Left ventricle myocardium inferior (tissue), 1 donor: ENCODE measurements around the gene RFK. TPM values are rescaled to one million over a fixed set of nuclear protein-coding genes. Genes with fewer than 3 reads are reported as not detected.
"Not testable (repeated sequence)": the region's sequence is repeated elsewhere in the genome, so short reads cannot be mapped to it uniquely, and the experiment has no call there.

Experiments used
- DNase-seq: peaks from one replicate; pipeline ENCODE4 v3.0.0-alpha.2; 2020
- H3K27ac ChIP-seq: fragments of 200-600 bp; replicated peaks from 2 replicates; pipeline ENCODE4 v1.8.0; 2021
- H3K27me3 ChIP-seq: fragments of 200-600 bp; 2 replicates; pipeline ENCODE4 v1.8.0; 2021; ENCODE audit warnings: low read depth
- H3K36me3 ChIP-seq: fragments of 200-600 bp; 2 replicates; pipeline ENCODE4 v1.8.0; 2021
- H3K4me1 ChIP-seq: fragments of 200-600 bp; 2 replicates; pipeline ENCODE4 v1.8.0; 2021
- H3K4me3 ChIP-seq: fragments of 200-600 bp; 2 replicates; pipeline ENCODE4 v1.8.0; 2021; ENCODE audit warnings: mild to moderate bottlenecking, moderate library complexity
- H3K9me3 ChIP-seq: fragments of 200-600 bp; replicated peaks from 2 replicates; pipeline ENCODE4 v1.8.0; 2021
- CTCF ChIP-seq: fragments of 200-600 bp; IDR thresholded peaks from 2 replicates; pipeline ENCODE4 v1.8.0; 2021; ENCODE audit warnings: antibody characterized with exemption, mild to moderate bottlenecking, borderline replicate concordance
- intact Hi-C: fragments of 100-400 bp; cut with micrococcal nuclease; formaldehyde crosslinking; loops from one replicate; pipeline ENCODE4 v1.11.0; 2022
- long read RNA-seq: library from polyadenylated mRNA; unstranded; transcript quantifications from one replicate; pipeline ENCODE4 v2.0.0, GENCODE V29; 2021
- total RNA-seq: library from RNA; stranded (reverse); fragmentation: NEBNext Ultra II Directional; extraction: Animal tissue kit (Norgen Biotek cat#: 25700); gene quantifications from one replicate; pipeline ENCODE4 v1.2.1, GENCODE V29; 2021
- donor health status: DM: no; HTN: yes; CAD: no; lungs with severe emphysema.

The RFK gene
- 24.0 TPM for total RNA-seq
- long read RNA-seq, transcript RFK-201 (4 exons, 2,684 nt) = major isoform, 104 of 107 reads
- long read RNA-seq, partial matches to known transcripts = 1 of 107 reads
- long read RNA-seq, other reads (novel, unspliced or antisense) = 2 of 107 reads

GRCh38 chr9:76394195-76394959 lies at the start of gene RFK:
TSS of gene RFK (minus strand) at chr9:76394426. CDS start at chr9:76394171, 255 bp downstream.
- Histone ChIP-seq H3K4me1 (peaks cover 48% of the 10 kb centered on the region), H3K36me3 (peaks cover 6% of the 10 kb centered on the region), H3K27ac (peak within 1 kb of the TSS; percentile 91), H3K9me3 (peaks cover 7% of the 10 kb centered on the region), H3K4me3 (peak within 1 kb of the TSS; percentile 97), H3K27me3 (no peaks in the 10 kb centered on the region)
- intact Hi-C loops = no loop called here
- peak; percentile 84 for DNase-seq
- TF ChIP-seq CTCF = peak; percentile 54

GRCh38 chr9:76443887-76444286 lies 49.7 kb upstream of the RFK start:
- intact Hi-C loops = no loop called here
- H3K36me3 ChIP-seq = no peaks in the 10 kb centered on the region

GRCh38 chr9:76441551-76442322 lies 47.5 kb upstream of the RFK start:
- H3K4me1 ChIP-seq = no peaks in the 10 kb centered on the region
- intact Hi-C loops = no loop called here

More at GRCh38 chr9:76443887-76444286, 49.7 kb upstream of the RFK start:
- Histone ChIP-seq H3K4me3 (no peak overlapping the region), H3K27me3 (no peaks in the 10 kb centered on the region), H3K4me1 (peaks cover 3% of the 10 kb centered on the region), H3K9me3 (no peaks in the 10 kb centered on the region), H3K27ac (no peak overlapping the region)
- no peak for DNase-seq
- TF ChIP-seq CTCF = no peak

GRCh38 chr9:76438841-76439588 lies 44.8 kb upstream of the RFK start:
- H3K27me3 ChIP-seq = no peaks in the 10 kb centered on the region
- H3K9me3 ChIP-seq = no peaks in the 10 kb centered on the region
- no peak for DNase-seq
- H3K4me1 ChIP-seq = no peaks in the 10 kb centered on the region
- no peak overlapping the region for H3K4me3 ChIP-seq
- no peaks in the 10 kb centered on the region for H3K36me3 ChIP-seq
- TF ChIP-seq CTCF = no peak
- H3K27ac ChIP-seq = no peak overlapping the region
- intact Hi-C loops = no loop called here

More at GRCh38 chr9:76441551-76442322, 47.5 kb upstream of the RFK start:
- Histone ChIP-seq H3K4me3 (no peak overlapping the region), H3K27me3 (no peaks in the 10 kb centered on the region), H3K36me3 (no peaks in the 10 kb centered on the region), H3K9me3 (no peaks in the 10 kb centered on the region), H3K27ac (no peak overlapping the region)
- no peak for TF ChIP-seq CTCF
- DNase-seq = no peak

- H3K4me3 ChIP-seq, H3K36me3 ChIP-seq, H3K4me1 ChIP-seq, H3K27me3 ChIP-seq, H3K27ac ChIP-seq, intact Hi-C loops, H3K9me3 ChIP-seq, DNase-seq: not testable (repeated sequence)
Observed at GRCh38 chr9:76437017-76437699, 42.9 kb upstream of the RFK start.

- H3K9me3 ChIP-seq, H3K36me3 ChIP-seq, H3K4me1 ChIP-seq, H3K27me3 ChIP-seq, H3K27ac ChIP-seq, H3K4me3 ChIP-seq, DNase-seq, intact Hi-C loops: not testable (repeated sequence)
Observed at GRCh38 chr9:76434897-76435296, 40.7 kb upstream of the RFK start.
